K562 (cell line): Measurements from ENCODE around the gene ORM1.

Experiments
- BCLAF1 ChIP-seq, 2 experiments: fragments of 450-650 bp in 1 of 2; IDR thresholded peaks; 2 replicates each; pipeline ENCODE4 v1.6.1; 2011 to 2017; ENCODE audit warnings: low read depth in 2 of 2, antibody characterized with exemption in 1 of 2, borderline replicate concordance in 1 of 2, low read length in 1 of 2, mild to moderate bottlenecking in 1 of 2, mixed read lengths in 1 of 2; ENCODE audit not compliant: control insufficient read depth in 1 of 2
- CBX8 ChIP-seq: fragments of 200-600 bp; sonication (generic); IDR thresholded peaks from 2 replicates; pipeline ENCODE4 v1.6.1; 2012; ENCODE audit warnings: borderline replicate concordance, mixed run types, low read depth, mild to moderate bottlenecking, moderate library complexity, mixed read lengths, low read length, control low read depth, inconsistent platforms; ENCODE audit not compliant: poor library complexity, severe bottlenecking; ENCODE audit errors: extremely low read depth
- CTCF ChIP-seq, 3 experiments: IDR thresholded peaks in 2 of 3; conservative IDR thresholded peaks in 1 of 3; 2 replicates each; pipeline ENCODE4 v1.5.1; 2011 to 2012; ENCODE audit warnings: low read length in 3 of 3, mild to moderate bottlenecking in 3 of 3, control low read depth in 2 of 3, improper control_type of control experiment in 1 of 3, inconsistent platforms in 1 of 3, low read depth in 1 of 3, mixed read lengths in 1 of 3, moderate library complexity in 1 of 3; ENCODE audit not compliant: insufficient read depth in 2 of 3
- E2F5 ChIP-seq: sonication (generic); formaldehyde crosslinking; IDR thresholded peaks from 2 replicates; pipeline ENCODE4 v1.8.0; 2022; ENCODE audit warnings: mild to moderate bottlenecking, missing genetic modification reagents
- EZH2 ChIP-seq: IDR thresholded peaks from 2 replicates; pipeline ENCODE4 v1.6.1; 2012; ENCODE audit warnings: low read depth, mild to moderate bottlenecking, inconsistent platforms, low read length, borderline replicate concordance
- GTF2A2 ChIP-seq: IDR thresholded peaks from 2 replicates; pipeline ENCODE4 v1.6.1; 2016; ENCODE audit warnings: mild to moderate bottlenecking, missing genetic modification characterization, missing compliant biosample characterization
- MLLT1 ChIP-seq, 2 experiments: fragments of 450-650 bp; IDR thresholded peaks; 2 replicates each; pipeline ENCODE4 v1.6.1; 2016
- NFE2L1 ChIP-seq: fragments of 450-650 bp; IDR thresholded peaks from 2 replicates; pipeline ENCODE4 v1.6.1; 2016; ENCODE audit warnings: missing genetic modification characterization, low read depth, mild to moderate bottlenecking, missing compliant biosample characterization, moderate library complexity, borderline replicate concordance
- NR2F6 ChIP-seq: fragments of 450-650 bp; formaldehyde crosslinking; IDR thresholded peaks from 2 replicates; pipeline ENCODE4 v1.4.0; 2020; ENCODE audit warnings: mild to moderate bottlenecking
- SMC3 ChIP-seq: conservative IDR thresholded peaks from 2 replicates; pipeline ENCODE4 v1.6.1; 2011; ENCODE audit warnings: low read depth, low read length, improper control_type of control experiment; ENCODE audit not compliant: insufficient read depth
- ZNF318 ChIP-seq, 2 experiments: fragments of 450-650 bp; IDR thresholded peaks; 2 replicates each; pipeline ENCODE4 v1.6.1; 2016; ENCODE audit warnings: mild to moderate bottlenecking in 2 of 2, borderline replicate concordance in 1 of 2, low read depth in 1 of 2, moderate library complexity in 1 of 2
- ZNF347 ChIP-seq: fragments of 450-650 bp; formaldehyde crosslinking; IDR thresholded peaks from 2 replicates; pipeline ENCODE4 v1.4.0; 2020; ENCODE audit warnings: low read depth, mild to moderate bottlenecking, moderate library complexity

- no peak for TF ChIP-seq NFE2L1 (tag)
- TF ChIP-seq E2F5 (CRISPR knock-in tag) = no peak
- no peak for TF ChIP-seq CTCF (IDR thresholded peaks at IDR 0.05 in 2 of 3, conservative IDR thresholded peaks at IDR 0.05 in 1 of 3; ENCODE audit: insufficient read depth in 2 of 3, low read depth in 1 of 3, low read length in 3 of 3)
- no peak for TF ChIP-seq MLLT1 (IDR thresholded peaks at IDR 0.05)
- no peak for TF ChIP-seq CBX8
- TF ChIP-seq GTF2A2 (tag) = no peak
- no peak for TF ChIP-seq ZNF318 (IDR thresholded peaks at IDR 0.05; ENCODE audit: borderline replicate concordance in 1 of 2, low read depth in 1 of 2)
- TF ChIP-seq NR2F6 (CRISPR knock-in tag) = no peak
- no peak for TF ChIP-seq SMC3
- TF ChIP-seq EZH2 = no peak
- TF ChIP-seq BCLAF1 (IDR thresholded peaks at IDR 0.05; ENCODE audit: borderline replicate concordance in 1 of 2, control insufficient read depth in 1 of 2, low read depth in 2 of 2, low read length in 1 of 2) = no peak
- TF ChIP-seq ZNF347 (CRISPR knock-in tag) = no peak
These were observed 39.3 kb upstream of the ORM1 start for GRCh38 chr9:114283551-114284111.
